Raji (cell line): Measurements from ENCODE around the gene REST.

Experiments
- POLR2A ChIP-seq: IDR thresholded peaks from 2 replicates; pipeline ENCODE4 v1.6.1; 2011; ENCODE audit warnings: low read depth, low read length, control low read depth; ENCODE audit not compliant: insufficient read depth

REST gene, protein sequence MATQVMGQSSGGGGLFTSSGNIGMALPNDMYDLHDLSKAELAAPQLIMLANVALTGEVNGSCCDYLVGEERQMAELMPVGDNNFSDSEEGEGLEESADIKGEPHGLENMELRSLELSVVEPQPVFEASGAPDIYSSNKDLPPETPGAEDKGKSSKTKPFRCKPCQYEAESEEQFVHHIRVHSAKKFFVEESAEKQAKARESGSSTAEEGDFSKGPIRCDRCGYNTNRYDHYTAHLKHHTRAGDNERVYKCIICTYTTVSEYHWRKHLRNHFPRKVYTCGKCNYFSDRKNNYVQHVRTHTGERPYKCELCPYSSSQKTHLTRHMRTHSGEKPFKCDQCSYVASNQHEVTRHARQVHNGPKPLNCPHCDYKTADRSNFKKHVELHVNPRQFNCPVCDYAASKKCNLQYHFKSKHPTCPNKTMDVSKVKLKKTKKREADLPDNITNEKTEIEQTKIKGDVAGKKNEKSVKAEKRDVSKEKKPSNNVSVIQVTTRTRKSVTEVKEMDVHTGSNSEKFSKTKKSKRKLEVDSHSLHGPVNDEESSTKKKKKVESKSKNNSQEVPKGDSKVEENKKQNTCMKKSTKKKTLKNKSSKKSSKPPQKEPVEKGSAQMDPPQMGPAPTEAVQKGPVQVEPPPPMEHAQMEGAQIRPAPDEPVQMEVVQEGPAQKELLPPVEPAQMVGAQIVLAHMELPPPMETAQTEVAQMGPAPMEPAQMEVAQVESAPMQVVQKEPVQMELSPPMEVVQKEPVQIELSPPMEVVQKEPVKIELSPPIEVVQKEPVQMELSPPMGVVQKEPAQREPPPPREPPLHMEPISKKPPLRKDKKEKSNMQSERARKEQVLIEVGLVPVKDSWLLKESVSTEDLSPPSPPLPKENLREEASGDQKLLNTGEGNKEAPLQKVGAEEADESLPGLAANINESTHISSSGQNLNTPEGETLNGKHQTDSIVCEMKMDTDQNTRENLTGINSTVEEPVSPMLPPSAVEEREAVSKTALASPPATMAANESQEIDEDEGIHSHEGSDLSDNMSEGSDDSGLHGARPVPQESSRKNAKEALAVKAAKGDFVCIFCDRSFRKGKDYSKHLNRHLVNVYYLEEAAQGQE

DNA sequence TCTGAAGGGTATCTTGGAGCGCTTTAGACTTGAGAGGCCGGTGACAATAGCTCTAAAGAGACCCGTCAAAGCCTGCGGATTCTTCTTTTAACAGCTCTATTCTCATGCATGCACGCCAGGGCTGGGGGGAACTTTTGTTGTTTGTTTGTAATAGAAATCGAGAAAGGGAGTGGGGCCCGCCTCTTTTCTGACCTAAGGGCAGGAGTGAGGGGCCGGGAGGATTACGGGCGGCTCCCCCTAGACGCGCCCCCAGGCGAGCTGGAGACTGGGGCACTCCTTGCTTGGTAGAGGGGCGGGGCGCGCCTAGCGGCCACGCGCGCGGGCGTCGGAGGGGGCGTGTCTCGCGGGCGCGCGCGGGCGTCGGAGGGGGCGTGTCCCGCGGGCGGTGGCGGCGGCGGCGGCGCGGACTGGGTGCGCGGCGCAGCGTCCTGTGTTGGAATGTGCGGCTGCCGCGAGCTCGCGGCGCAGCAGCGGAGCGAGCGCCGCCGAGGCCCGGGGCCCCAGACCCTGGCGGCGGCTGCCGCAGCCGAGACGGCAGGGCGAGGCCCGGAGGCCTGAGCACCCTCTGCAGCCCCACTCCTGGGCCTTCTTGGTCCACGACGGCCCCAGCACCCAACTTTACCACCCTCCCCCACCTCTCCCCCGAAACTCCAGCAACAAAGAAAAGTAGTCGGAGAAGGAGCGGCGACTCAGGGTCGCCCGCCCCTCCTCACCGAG is at the start of gene REST:
Gene REST (plus strand): TSS at position 412 of the 717 bp plus-strand sequence. CDS start 2,739 bp downstream, outside the sequence.
- peak; percentile 60 for TF ChIP-seq POLR2A

DNA sequence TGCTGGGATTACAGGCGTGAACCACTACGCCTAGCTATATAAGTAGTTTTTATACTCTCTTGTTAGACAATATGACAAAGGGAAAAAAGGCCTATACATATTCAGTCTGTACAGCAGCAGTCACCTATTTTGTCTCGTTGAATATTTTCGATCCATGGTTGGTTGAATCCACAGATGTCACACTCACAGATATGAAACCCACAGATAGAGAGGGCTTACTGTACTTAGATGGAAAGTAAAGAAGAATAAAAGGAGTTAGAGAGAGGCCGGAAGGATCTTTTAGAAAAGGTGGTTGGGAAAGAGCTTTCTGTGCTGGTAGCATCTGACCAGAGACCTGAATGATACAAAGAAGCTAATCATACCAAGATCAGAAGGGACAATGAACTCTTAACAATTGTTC is 47.9 kb upstream of the REST start:
- no peak for TF ChIP-seq POLR2A

DNA sequence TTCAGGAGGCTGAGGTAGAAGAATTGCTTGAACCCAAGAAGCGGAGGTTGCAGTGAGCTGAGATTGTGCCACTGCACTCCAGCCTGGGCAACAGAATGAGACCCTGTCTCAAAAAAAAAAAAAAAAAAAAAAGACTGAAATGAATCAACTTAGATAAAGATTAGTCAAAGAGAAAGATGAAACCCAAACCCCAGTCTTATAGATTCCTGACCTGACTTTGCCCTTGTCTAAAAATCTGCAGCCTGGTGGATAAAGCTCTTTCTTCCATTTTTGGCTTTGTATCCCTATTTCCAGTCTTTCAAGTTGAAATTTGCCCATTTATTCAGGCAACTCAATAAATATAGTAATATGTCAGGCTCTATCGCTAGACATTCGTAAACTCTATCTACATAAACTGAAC is 46.9 kb upstream of the REST start:
- no peak for TF ChIP-seq POLR2A

DNA sequence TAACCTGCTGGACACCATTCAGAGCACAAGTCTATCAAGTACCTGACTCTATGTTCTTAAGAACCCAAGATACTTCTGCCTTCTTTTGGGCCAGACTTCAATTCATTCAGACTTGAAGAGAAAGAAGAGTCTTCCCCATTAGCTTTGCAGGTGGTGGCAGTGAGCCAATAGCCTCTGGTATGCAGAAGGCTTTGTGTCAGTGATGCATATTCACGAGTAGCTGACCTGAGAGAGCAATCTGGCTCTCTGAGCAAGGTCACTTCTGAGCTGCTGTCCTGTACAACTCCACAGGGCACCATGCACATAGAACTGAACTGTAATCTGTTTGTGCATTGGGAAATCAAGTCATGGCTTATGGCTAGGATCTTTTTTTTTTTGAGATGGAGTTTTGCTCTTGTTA is 46.3 kb upstream of the REST start:
- TF ChIP-seq POLR2A = no peak

DNA sequence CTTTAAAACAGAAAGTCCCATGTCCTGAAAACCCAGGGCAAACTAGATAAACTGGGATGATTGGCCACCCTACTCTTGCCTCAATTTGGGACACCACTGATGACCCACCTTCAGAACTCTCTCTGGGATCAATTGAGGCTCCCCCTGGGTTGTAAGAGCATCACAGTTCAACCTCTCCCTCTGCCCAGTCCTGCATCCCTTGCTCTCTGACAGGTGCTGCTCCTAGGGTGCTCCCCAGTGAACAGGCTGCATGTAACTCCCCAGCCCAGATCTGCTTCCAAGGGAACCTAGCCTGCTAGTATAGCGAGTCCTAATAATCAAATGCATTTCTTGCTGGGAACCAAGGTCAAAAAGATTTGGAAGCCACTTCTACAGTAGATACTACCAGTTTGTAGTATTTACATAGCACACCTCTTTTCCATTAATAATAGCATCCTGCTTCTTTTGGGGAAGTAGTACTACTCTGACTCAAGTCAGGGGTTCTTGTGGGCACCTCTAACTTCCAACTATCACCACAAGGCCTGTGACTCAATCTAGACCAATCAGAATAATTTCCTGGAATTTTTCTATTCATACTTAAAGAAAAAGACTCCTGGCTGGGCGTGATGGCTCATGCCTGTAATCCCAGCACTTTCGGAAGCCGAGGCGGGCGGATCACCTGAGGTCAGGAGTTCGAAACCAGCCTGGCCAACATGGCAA is 44.1 kb upstream of the REST start:
- no peak for TF ChIP-seq POLR2A

DNA sequence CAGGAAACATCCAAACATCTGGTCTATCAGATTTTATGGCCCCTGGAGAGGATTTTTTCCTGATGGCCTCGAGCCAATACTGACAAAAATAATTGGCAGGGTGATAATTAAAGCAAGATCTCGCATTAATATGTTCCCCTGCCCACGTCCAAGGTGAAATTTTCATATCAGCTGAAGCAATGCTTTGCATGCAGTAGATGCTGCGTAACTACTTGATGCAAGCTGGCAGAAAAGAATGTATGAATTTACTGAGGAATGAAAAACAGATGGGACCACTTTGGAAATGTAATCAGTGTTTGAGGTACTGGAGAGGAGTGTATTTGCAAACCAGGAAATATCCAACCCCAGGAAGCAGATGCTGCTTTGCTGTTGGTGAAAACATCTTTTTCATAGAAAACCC is 36.8 kb upstream of the REST start:
- TF ChIP-seq POLR2A = no peak

DNA sequence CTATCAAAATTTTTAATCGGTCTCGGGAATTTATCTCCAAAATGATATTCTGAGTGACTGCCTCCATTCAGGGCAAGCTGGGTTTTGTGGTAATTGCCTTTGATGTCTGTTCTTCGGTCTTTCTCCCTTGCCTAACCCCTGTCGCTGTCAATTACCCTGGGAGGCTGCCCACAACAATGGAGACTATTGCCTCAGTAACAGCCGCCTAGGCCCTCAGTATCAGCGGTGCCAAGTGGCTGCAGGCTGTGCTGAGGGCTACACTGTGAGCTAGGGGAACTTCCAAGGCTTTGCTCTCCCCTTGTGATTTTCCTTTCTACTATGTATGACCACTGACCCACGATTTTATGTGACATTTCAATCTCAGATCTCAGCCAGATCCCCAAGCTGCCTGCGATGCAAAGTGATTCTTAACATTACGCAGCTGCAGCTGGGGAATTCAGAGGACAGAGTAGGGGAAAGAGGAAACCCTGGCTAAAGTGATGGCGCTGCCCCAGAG is 36.3 kb upstream of the REST start:
- TF ChIP-seq POLR2A = no peak

DNA sequence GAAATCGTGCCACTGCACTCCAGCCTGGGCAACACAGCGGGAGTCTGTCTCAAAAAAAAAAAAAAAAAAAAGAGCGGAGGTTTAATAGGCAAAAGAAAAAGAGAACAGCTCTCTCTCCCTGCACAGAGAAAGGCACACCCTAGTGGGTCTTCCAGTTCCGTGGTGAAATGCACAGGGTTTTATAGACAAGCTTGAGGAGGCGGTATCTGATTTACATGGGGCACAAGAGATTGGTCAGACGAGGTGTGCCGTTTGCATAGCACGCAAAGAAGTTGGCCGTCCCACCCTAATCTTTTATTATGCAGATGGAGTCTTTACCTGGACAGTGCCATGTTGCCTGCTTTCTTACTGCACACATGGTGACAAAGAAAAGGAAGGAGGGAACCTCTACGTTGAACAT is 33.5 kb upstream of the REST start:
- TF ChIP-seq POLR2A = no peak

DNA sequence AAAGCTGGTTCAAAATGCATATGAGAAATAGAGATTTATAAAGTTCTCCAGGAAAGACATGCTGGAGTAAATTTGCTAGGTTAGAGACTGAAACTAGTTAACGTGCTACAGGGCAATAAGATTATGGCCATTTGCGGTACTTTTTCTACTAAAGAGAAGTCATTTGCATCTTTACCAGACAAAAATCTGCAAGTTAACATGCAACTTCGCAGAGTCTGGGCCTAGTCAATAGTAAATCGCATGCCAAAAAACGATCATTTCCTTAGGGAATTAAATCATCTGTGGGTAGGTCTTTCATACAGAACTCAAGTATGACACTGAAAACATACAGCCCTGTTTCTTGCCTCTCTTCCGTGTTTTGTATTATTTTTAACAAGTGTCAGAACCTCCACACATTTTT is 32.8 kb upstream of the REST start:
- no peak for TF ChIP-seq POLR2A

DNA sequence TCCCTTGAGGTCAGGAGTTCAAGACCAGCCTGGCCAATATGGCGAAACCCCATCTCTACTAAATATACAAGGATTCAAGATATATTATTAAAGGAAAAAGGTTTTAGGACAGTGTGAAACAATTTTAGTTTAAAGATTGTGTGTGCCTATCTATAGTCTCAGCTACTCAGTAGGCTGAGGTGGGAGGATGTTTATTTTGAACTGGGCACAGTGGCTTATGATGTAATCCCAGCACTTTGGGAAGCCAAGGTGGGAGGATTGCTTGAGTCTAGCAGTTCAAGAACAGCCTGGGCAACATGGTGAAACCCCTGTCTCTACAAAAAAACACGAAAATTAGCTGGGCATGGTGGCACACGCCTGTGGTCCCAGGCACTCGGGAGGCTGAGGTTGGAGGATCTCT is 31.4 kb upstream of the REST start:
- no peak for TF ChIP-seq POLR2A

DNA sequence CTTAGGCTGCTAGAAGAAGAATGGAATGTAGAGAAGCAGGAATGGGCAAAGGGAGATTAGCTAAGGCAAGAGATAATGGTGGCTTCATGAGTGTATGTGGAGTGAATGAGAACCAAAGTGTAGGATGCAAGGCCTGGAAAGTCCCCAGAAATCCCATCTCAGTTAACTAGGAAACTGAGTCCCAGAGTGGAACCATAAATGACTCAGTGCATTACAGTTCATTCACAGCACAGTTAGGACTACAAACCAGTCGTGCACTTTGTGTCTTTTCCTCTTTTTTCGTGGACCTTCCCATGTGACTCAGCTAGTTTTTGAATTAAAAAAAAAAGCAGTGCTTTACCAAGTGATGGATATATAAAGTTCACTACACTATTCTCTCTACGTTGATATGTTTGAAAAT is 27.7 kb upstream of the REST start:
- TF ChIP-seq POLR2A = no peak

DNA sequence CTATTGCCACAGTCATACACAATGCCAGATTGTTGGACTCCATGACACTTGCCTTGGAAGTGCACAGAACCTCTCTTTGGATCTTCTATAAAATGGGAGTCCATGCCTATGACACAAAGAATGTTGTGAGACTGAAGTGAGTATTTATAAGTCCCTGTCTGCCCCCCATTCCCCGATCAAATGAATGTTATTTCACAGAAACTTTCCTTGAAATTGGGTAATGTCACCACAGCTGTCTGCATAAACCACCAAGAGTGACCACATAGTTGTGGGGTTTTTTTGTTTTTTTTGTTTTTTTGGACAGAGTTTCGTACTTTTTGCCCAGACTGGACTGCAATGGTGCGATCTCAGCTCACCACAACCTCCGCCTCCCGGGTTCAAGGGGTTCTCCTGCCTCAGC is 27.1 kb upstream of the REST start:
- TF ChIP-seq POLR2A = no peak

DNA sequence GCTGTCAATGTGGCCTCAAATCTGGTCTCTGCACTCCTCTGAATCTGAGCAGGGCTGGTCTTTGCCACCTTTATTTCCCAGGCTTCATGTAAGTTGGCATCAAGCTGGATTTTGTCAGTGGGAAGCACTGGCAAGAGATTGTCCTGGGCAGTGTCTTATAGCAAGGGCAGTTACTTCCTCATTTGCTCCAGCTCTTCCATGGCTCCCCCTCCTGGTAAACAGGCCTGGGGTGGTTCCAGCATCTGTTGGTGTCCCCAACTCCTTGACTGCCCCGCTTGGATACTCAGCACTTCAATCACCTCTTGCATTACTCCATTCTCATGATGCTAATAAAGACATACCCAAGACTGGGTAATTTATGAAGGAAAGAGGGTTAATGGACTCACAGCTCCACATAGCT is 15.0 kb upstream of the REST start:
- no peak for TF ChIP-seq POLR2A

DNA sequence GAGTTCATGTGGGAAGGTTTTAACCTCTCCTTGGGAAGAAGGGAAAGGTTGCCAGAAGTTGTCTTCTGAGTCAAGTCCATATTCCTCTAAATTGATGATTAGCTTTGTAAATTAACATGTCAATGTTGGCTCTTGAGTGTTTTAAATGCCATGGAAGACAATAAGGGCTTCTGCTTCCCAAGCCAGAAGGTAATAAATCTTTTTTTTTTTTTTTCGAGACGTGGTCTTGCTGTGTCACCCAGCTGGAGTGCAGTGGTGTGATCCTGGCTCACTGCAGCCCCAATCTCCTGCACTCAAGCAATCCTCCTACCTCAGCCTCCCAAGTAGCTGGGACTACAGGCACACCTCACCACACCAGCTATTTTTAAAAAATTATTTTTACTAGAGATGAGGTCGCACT is 5.0 kb upstream of the REST start:
- TF ChIP-seq POLR2A = no peak
